ENCODE data around the gene SKIDA1.

The SKIDA1 gene

DNA sequence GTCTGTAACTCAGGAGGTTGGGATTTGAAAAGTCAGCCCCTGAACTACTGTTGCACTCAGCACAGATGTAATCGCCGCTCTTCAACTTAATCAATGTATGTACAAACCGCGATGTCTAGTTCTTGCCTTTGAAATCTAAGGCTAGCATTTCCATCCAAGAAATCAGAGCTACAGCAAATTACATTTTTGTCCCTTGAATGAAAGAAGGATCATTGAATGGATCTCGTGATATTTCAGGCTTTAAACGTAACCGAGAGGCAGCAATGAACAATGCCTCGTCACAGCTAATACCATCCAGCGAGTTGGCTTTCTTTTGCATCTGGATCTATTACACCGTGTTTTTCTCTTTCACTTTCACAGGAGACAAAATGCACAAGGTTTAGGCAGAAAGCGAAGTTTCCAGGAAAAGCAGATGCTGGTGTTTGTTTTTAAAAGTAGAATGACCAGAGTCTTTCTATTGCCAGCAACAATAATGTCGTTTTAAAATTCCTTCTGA lies 5.5 kb downstream of the SKIDA1 start:
- Histone ChIP-seq H3K27ac (ENCODE audit: low read depth, low read length, poor library complexity, severe bottlenecking) (no peak overlapping the region), H3K4me3 (ENCODE audit: low read depth, low read length, poor library complexity, severe bottlenecking) (no peak overlapping the region), H3K79me2 (ENCODE audit: insufficient read depth, low read length) (no peaks in the 10 kb centered on the region), H3K4me1 (ENCODE audit: insufficient read depth, low read length, severe bottlenecking) (peaks cover 41% of the 10 kb centered on the region), H3K36me3 (ENCODE audit: insufficient read depth, low read length) (no peaks in the 10 kb centered on the region), H3F3A (ENCODE audit: insufficient read depth, low read length) (no peaks in the 10 kb centered on the region), H3K9ac (ENCODE audit: low read length) (no peak overlapping the region), H4K20me1 (ENCODE audit: insufficient read depth, low read length) (no peaks in the 10 kb centered on the region), H3K9me2 (ENCODE audit: low read depth, low read length) (no peaks in the 10 kb centered on the region), H3K4me2 (ENCODE audit: low read length) (peak overlapping the region; percentile 28), H3K9me3 (ENCODE audit: low read length) (no peaks in the 10 kb centered on the region), H2AFZ (ENCODE audit: low read length) (no peak overlapping the region), H3K27me3 (ENCODE audit: insufficient read depth, low read length) (peaks cover 7% of the 10 kb centered on the region)
- TF ChIP-seq, protein P1, sequence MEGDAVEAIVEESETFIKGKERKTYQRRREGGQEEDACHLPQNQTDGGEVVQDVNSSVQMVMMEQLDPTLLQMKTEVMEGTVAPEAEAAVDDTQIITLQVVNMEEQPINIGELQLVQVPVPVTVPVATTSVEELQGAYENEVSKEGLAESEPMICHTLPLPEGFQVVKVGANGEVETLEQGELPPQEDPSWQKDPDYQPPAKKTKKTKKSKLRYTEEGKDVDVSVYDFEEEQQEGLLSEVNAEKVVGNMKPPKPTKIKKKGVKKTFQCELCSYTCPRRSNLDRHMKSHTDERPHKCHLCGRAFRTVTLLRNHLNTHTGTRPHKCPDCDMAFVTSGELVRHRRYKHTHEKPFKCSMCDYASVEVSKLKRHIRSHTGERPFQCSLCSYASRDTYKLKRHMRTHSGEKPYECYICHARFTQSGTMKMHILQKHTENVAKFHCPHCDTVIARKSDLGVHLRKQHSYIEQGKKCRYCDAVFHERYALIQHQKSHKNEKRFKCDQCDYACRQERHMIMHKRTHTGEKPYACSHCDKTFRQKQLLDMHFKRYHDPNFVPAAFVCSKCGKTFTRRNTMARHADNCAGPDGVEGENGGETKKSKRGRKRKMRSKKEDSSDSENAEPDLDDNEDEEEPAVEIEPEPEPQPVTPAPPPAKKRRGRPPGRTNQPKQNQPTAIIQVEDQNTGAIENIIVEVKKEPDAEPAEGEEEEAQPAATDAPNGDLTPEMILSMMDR (IDR thresholded peaks at IDR 0.05; ENCODE audit: low read length): no peak
- TF ChIP-seq EZH2 (IDR thresholded peaks at IDR 0.05; ENCODE audit: borderline replicate concordance, low read length): 0 out of 2 replicates have a peak, but pooled peaks have one; percentile 6

DNA sequence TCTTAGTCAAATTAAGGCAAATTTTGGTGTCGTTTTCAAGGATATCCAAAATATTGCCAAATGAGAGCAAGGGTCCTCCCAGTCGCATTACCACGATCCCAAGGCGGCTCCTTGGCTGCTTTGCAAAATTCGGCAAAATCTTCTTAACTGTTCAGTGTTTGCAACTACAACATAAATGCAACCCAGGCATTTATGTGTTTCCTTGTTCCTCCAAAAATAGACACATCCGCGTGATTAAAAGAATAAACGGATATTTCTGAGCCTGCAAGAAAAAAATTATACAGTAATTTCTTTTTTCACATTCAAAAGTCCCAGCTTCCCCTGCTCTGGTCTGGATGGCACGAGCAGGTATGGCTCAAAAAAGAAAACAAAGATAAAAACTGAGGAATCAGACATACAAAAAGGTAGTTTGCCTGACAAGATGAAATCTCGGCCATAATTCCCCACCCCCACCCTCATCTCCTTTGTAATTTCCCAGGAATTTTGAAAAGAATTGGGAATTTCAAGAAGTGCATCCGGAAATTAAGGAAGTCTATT lies 6.0 kb downstream of the SKIDA1 start:
- no peaks in the 10 kb centered on the region for H3K79me2 ChIP-seq (ENCODE audit: insufficient read depth, low read length)
- no peak overlapping the region for H2AFZ ChIP-seq (ENCODE audit: low read length)
- H3K4me1 ChIP-seq (ENCODE audit: insufficient read depth, low read length, severe bottlenecking): peaks cover 36% of the 10 kb centered on the region
- H3K27me3 ChIP-seq (ENCODE audit: insufficient read depth, low read length): peaks cover 7% of the 10 kb centered on the region
- H3K27ac ChIP-seq (ENCODE audit: low read depth, low read length, poor library complexity, severe bottlenecking): no peak overlapping the region
- H3K9ac ChIP-seq (ENCODE audit: low read length): no peak overlapping the region
- no peak overlapping the region for H3K4me3 ChIP-seq (ENCODE audit: low read depth, low read length, poor library complexity, severe bottlenecking)
- no peaks in the 10 kb centered on the region for H4K20me1 ChIP-seq (ENCODE audit: insufficient read depth, low read length)
- no peaks in the 10 kb centered on the region for H3K9me3 ChIP-seq (ENCODE audit: low read length)
- H3F3A ChIP-seq (ENCODE audit: insufficient read depth, low read length): no peaks in the 10 kb centered on the region
- peak overlapping the region; percentile 96 for H3K4me2 ChIP-seq (ENCODE audit: low read length)
- H3K36me3 ChIP-seq (ENCODE audit: insufficient read depth, low read length): no peaks in the 10 kb centered on the region
- TF ChIP-seq, protein P1 (IDR thresholded peaks at IDR 0.05; ENCODE audit: low read length): no peak
- 0 out of 2 replicates have a peak, but pooled peaks have one; percentile 10 for TF ChIP-seq EZH2 (IDR thresholded peaks at IDR 0.05; ENCODE audit: borderline replicate concordance, low read length)
- H3K9me2 ChIP-seq (ENCODE audit: low read depth, low read length): no peaks in the 10 kb centered on the region

DNA sequence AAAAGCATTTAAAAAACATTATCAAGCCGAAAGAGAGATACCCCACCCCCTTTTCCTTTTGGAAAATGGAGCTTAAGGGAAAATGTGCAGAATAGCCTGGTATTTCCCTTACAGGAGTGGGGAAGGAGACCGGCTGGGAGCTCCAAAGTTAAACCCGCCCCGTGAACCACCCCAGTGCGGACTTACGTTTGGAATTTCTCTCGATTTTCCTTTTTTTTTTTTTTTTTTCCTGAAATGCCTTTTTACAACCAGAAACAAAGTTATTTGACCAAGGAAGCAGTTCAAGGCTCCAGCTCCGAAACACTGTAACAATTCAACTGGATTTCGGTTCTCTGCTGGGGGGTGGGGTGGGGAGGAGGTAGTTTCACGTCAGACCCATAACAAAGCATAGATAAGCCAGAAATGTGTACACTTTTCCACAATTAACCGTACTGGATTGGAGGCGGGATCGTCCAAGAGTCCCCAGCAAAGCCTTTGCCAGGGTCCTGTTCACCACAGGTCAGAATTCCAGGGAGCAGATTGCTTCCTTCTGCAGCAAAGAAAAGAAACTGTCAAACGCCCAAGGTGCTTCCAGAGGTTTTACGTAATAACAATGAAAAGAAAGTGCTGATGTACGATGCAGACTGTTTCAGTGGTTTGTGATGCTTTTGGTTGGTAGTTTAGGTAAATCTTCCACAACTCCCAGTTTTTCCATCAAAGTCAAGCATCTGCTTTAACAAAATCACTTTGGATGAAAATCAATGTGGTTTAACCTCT lies 6.7 kb downstream of the SKIDA1 start:
- H3K4me3 ChIP-seq (ENCODE audit: low read depth, low read length, poor library complexity, severe bottlenecking): no peak overlapping the region
- no peaks in the 10 kb centered on the region for H3K9me3 ChIP-seq (ENCODE audit: low read length)
- H3K9me2 ChIP-seq (ENCODE audit: low read depth, low read length): no peaks in the 10 kb centered on the region
- H3K4me1 ChIP-seq (ENCODE audit: insufficient read depth, low read length, severe bottlenecking): peaks cover 36% of the 10 kb centered on the region
- no peaks in the 10 kb centered on the region for H4K20me1 ChIP-seq (ENCODE audit: insufficient read depth, low read length)
- H3K36me3 ChIP-seq (ENCODE audit: insufficient read depth, low read length): no peaks in the 10 kb centered on the region
- no peak overlapping the region for H3K27ac ChIP-seq (ENCODE audit: low read depth, low read length, poor library complexity, severe bottlenecking)
- H3K4me2 ChIP-seq (ENCODE audit: low read length): peak overlapping the region; percentile 96; the same call in 1 of the 2 replicates
- no peaks in the 10 kb centered on the region for H3K79me2 ChIP-seq (ENCODE audit: insufficient read depth, low read length)
- peaks cover 7% of the 10 kb centered on the region for H3K27me3 ChIP-seq (ENCODE audit: insufficient read depth, low read length)
- H3F3A ChIP-seq (ENCODE audit: insufficient read depth, low read length): no peaks in the 10 kb centered on the region
- TF ChIP-seq EZH2 (IDR thresholded peaks at IDR 0.05; ENCODE audit: borderline replicate concordance, low read length): no peak
- TF ChIP-seq, protein P1 (IDR thresholded peaks at IDR 0.05; ENCODE audit: low read length): no peak
- no peak overlapping the region for H3K9ac ChIP-seq (ENCODE audit: low read length)
- no peak overlapping the region for H2AFZ ChIP-seq (ENCODE audit: low read length)
